K562 (cell line): ENCODE results near the gene TCEANC2.

Experiments
- CTCF ChIP-seq, 3 experiments: IDR thresholded peaks in 2 of 3; conservative IDR thresholded peaks in 1 of 3; 2 replicates each; pipeline ENCODE4 v1.5.1; 2011 to 2012; ENCODE audit warnings: low read length in 3 of 3, mild to moderate bottlenecking in 3 of 3, control low read depth in 2 of 3, improper control_type of control experiment in 1 of 3, inconsistent platforms in 1 of 3, low read depth in 1 of 3, mixed read lengths in 1 of 3, moderate library complexity in 1 of 3; ENCODE audit not compliant: insufficient read depth in 2 of 3
- E2F1 ChIP-seq: sonication (generic); formaldehyde crosslinking; IDR thresholded peaks from 2 replicates; pipeline ENCODE4 v1.8.1; 2023; ENCODE audit warnings: mild to moderate bottlenecking, missing genetic modification reagents, moderate library complexity
- EHMT2 ChIP-seq: fragments of 450-650 bp; IDR thresholded peaks from 2 replicates; pipeline ENCODE4 v1.6.1; 2018; ENCODE audit warnings: antibody characterized with exemption
- FOXJ3 ChIP-seq: sonication (generic); formaldehyde crosslinking; IDR thresholded peaks from 2 replicates; pipeline ENCODE4 v1.4.0; 2020; ENCODE audit warnings: mild to moderate bottlenecking, missing genetic modification reagents
- POLR2A ChIP-seq: fragments of 450-650 bp; conservative IDR thresholded peaks from 2 replicates; pipeline ENCODE4 v1.6.1; 2016
- SMARCA4 ChIP-seq: fragments of 450-650 bp; IDR thresholded peaks from 2 replicates; pipeline ENCODE4 v1.6.1; 2016

GRCh38 chr1:54080598-54081049 lies 27.2 kb downstream of the TCEANC2 start:
- TF ChIP-seq POLR2A (no peak), CTCF (IDR thresholded peaks at IDR 0.05 in 2 of 3, conservative IDR thresholded peaks at IDR 0.05 in 1 of 3; ENCODE audit: insufficient read depth in 2 of 3, low read depth in 1 of 3, low read length in 3 of 3) (no peak), E2F1 (CRISPR knock-in tag) (no peak), EHMT2 (no peak), SMARCA4 (no peak), FOXJ3 (CRISPR knock-in tag) (no peak)
